Ovary (tissue), 9 donors: Measurements from ENCODE around the gene C19orf33. TPM values are rescaled to one million over a fixed set of nuclear protein-coding genes. Genes with fewer than 3 reads are reported as not detected.

Experiments used
- DNase-seq, 5 donors: peaks; one replicate each; pipeline ENCODE4 v3.0.0-alpha.2; 2019 to 2020
- H3K27ac ChIP-seq, 2 donors: fragments of 200-600 bp; one replicate each; pipeline versions ENCODE4 v1.5.1 to v1.8.0; 2019 to 2022
- H3K27me3 ChIP-seq: fragments of 200-600 bp; one replicate; pipeline ENCODE4 v1.8.0; 2022
- H3K36me3 ChIP-seq: fragments of 200-600 bp; sonication (generic); one replicate; pipeline ENCODE4 v1.5.1; 2019
- H3K4me1 ChIP-seq: one replicate; pipeline ENCODE4 v1.8.1; 2013; ENCODE audit warnings: mild to moderate bottlenecking, moderate library complexity; ENCODE audit not compliant: insufficient read depth
- H3K4me3 ChIP-seq: fragments of 200-600 bp; sonication (generic); one replicate; pipeline ENCODE4 v1.5.1; 2017
- H3K9me3 ChIP-seq, 2 donors: fragments of 200-600 bp in 1 of 2; sonication (generic) in 1 of 2; one replicate each; pipeline versions ENCODE4 v1.5.1 to v1.8.1; 2013 to 2019; ENCODE audit warnings: mild to moderate bottlenecking in 1 of 2, moderate library complexity in 1 of 2
- CTCF ChIP-seq, 3 donors: fragments of 450-650 bp in 2 of 3; fragments of 200-600 bp in 1 of 3; IDR thresholded peaks; one replicate each; pipeline versions ENCODE4 v1.5.1 to v1.8.0; 2016 to 2022; ENCODE audit warnings: antibody characterized with exemption in 3 of 3, mild to moderate bottlenecking in 1 of 3
- EP300 ChIP-seq: sonication (generic); formaldehyde crosslinking; IDR thresholded peaks from one replicate; pipeline ENCODE4 v1.6.1; 2017; ENCODE audit warnings: antibody characterized with exemption
- POLR2A ChIP-seq: fragments of 450-650 bp; IDR thresholded peaks from one replicate; pipeline ENCODE4 v1.6.1; 2017; ENCODE audit warnings: antibody characterized with exemption, mild to moderate bottlenecking, moderate library complexity
- WGBS, 3 donors: extraction: QIAGEN DNeasy Blood & Tissue Kit in 1 of 3; methylation state at CpG; one replicate each; pipeline versions ENCODE4 v1.1.5 to v1.1.7; 2013 to 2017; 5-methylcytosine and 5-hydroxymethylcytosine counted together
- intact Hi-C, 4 donors: fragments of 100-400 bp; cut with DNase I; formaldehyde crosslinking; loops; one replicate each; pipeline versions ENCODE4 v1.11.0 to v1.15.1; 2022 to 2023
- polyA plus RNA-seq, 2 donors: library from polyadenylated mRNA; stranded (reverse); fragments of 200-250 nt in 1 of 2; fragments of 350-450 nt in 1 of 2; fragmentation: Illumina TruSeq in 1 of 2; extraction: RNeasy Lipid Tissue Mini Kit (QIAGEN cat#74804) in 1 of 2; gene quantifications; one replicate each; pipeline ENCODE4 v1.2.3, GENCODE V29; 2013 to 2014
- total RNA-seq, 7 donors: library from RNA; depleted of rRNA in 2 of 7; stranded (reverse); fragments of >200 nt in 2 of 7; fragmentation: NEBNext Ultra II Directional in 3 of 7; extraction: Animal tissue kit (Norgen Biotek cat#: 25700) in 3 of 7; gene quantifications; one replicate each; pipeline versions ENCODE4 v1.1.0 to v1.2.4, GENCODE V29; 2016 to 2023
- donor health status: DM: no; HTN: no; CAD: no; lungs with moderate emphysema.
- donor health status: DM: no; HTN: no; CAD: no.
- donor health status: Bipolar disorder and iron deficiency.
- donor health status: DM: yes; HTN: yes; CAD: no.
- donor health status: DM: no; HTN: no; CAD: no.
- donor health status: DM: yes; HTN: yes; CAD: no.

C19orf33 gene
- total and polyA plus RNA-seq, 9 donors: 1.8 to 179 (median 8.9) TPM; not detected in 2

- no peak overlapping the region for H3K27ac ChIP-seq
- peaks cover 2% of the 10 kb centered on the region for H3K4me1 ChIP-seq
- WGBS, 3 donors: 74 to 80% (median 76%) methylated on average over 13 of the region's 13 CpGs
- no peak overlapping the region for H3K4me3 ChIP-seq
- H3K36me3 ChIP-seq: no peaks in the 10 kb centered on the region
- no peaks in the 10 kb centered on the region for H3K27me3 ChIP-seq
- intact Hi-C loops: no loop called here
- TF ChIP-seq POLR2A (no peak), EP300 (no peak), CTCF (IDR thresholded peaks at IDR 0.05) (no peak)
- DNase-seq: no peak
- no peaks in the 10 kb centered on the region for H3K9me3 ChIP-seq
These were observed 13.4 kb upstream of the C19orf33 start for GRCh38 chr19:38290631-38291147.

GRCh38 chr19:38291855-38292254 is 12.2 kb upstream of the C19orf33 start:
- no peak for DNase-seq
- Histone ChIP-seq H3K4me1 (no peaks in the 10 kb centered on the region), H3K27ac (no peak overlapping the region), H3K4me3 (no peak overlapping the region), H3K27me3 (no peaks in the 10 kb centered on the region), H3K36me3 (no peaks in the 10 kb centered on the region), H3K9me3 (no peaks in the 10 kb centered on the region)
- intact Hi-C loops: no loop called here
- 54 to 64% (median 63%) methylated on average over 15 of the region's 15 CpGs for WGBS, 3 donors
- TF ChIP-seq CTCF (IDR thresholded peaks at IDR 0.05): no peak

GRCh38 chr19:38293281-38293680 is 10.8 kb upstream of the C19orf33 start:
- Histone ChIP-seq H3K4me1 (no peaks in the 10 kb centered on the region), H3K27me3 (no peaks in the 10 kb centered on the region), H3K9me3 (no peaks in the 10 kb centered on the region), H3K36me3 (no peaks in the 10 kb centered on the region), H3K4me3 (no peak overlapping the region), H3K27ac (no peak overlapping the region)
- DNase-seq: no peak
- TF ChIP-seq POLR2A (no peak), CTCF (IDR thresholded peaks at IDR 0.05) (no peak), EP300 (no peak)
- intact Hi-C loops: no loop called here
- WGBS, 3 donors: 92 to 95% (median 93%) methylated on average over 9 of the region's 9 CpGs

GRCh38 chr19:38294090-38294489 is 10.0 kb upstream of the C19orf33 start:
- no peak for TF ChIP-seq EP300
- TF ChIP-seq POLR2A: no peak
- TF ChIP-seq CTCF (IDR thresholded peaks at IDR 0.05): no peak
- intact Hi-C loops: no loop called here
- Histone ChIP-seq H3K4me1 (no peaks in the 10 kb centered on the region), H3K4me3 (no peak overlapping the region), H3K9me3 (no peaks in the 10 kb centered on the region), H3K36me3 (no peaks in the 10 kb centered on the region), H3K27ac (no peak overlapping the region), H3K27me3 (no peaks in the 10 kb centered on the region)
- WGBS, 3 donors: 78 to 88% (median 83%) methylated on average over 8 of the region's 8 CpGs
- DNase-seq: no peak
